Measurements from ENCODE around the gene ARHGEF4.

Gene ARHGEF4

DNA sequence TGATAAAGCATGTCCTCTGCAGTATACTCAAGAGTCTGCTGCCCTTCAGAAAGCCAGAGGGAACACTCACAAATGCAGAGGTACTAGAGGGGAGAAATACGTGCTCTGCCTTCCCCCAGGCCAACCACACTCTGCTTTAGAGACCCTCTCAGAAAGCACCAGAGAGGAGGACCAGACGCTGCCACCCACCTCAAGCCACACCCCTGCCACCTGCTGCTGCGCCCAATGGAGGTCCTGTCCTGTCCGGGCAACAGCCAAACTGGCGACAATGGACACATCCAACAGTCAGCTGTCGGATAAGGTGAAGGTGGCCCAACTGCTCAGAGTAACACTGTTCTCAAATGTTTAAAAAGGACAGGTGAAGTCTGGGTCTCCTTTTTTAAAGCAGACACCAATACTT is 211.9 kb downstream of the ARHGEF4 start:
- Histone ChIP-seq H3K4me1 (ENCODE audit: control insufficient read depth, insufficient read depth, low read length) (no peaks in the 10 kb centered on the region), H3K4me3 (ENCODE audit: insufficient read depth, low read depth, low read length) (no peak overlapping the region), H3K27me3 (ENCODE audit: control insufficient read depth, insufficient read depth, low read length, poor library complexity, severe bottlenecking) (no peaks in the 10 kb centered on the region), H3K9me3 (ENCODE audit: control insufficient read depth, low read length) (no peaks in the 10 kb centered on the region), H3K36me3 (ENCODE audit: control insufficient read depth, insufficient read depth, low read length) (peaks cover 24% of the 10 kb centered on the region), H3K27ac (ENCODE audit: insufficient read depth, low read depth, low read length, poor library complexity, severe bottlenecking) (no peak overlapping the region)
- WGBS, 2 experiments = 87 to 92% methylated on average over 6 of the region's 6 CpGs

DNA sequence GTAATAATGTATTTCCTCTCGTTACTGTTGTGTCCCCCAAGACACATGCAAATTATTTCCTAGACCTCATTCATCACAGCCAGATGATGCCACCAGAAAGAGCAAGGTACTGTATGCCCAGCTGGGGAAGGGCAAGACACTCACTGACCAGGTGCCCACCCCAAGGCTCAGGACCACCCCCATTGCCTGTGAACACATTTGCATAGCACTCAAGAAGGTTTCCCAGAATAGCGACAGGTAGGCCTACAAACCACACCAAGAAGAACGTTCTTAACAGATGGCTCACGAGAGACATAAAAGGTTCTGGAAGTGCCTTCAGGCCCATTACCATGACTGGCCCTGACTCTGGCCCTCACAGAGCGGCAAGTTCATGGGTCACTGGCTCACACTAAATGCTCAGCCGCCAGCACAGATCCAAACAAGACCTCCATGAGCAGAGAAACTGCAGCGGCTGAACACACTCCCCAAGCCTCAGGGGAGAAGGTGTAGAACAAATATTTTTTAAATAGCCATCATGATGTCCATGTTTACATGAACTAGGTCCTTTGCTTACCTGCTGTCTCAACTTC is 212.5 kb downstream of the ARHGEF4 start:
- Histone ChIP-seq H3K9me3 (ENCODE audit: control insufficient read depth, low read length) (no peaks in the 10 kb centered on the region), H3K4me3 (ENCODE audit: insufficient read depth, low read depth, low read length) (no peak overlapping the region), H3K36me3 (ENCODE audit: control insufficient read depth, insufficient read depth, low read length) (peaks cover 24% of the 10 kb centered on the region), H3K27me3 (ENCODE audit: control insufficient read depth, insufficient read depth, low read length, poor library complexity, severe bottlenecking) (no peaks in the 10 kb centered on the region), H3K4me1 (ENCODE audit: control insufficient read depth, insufficient read depth, low read length) (no peaks in the 10 kb centered on the region), H3K27ac (ENCODE audit: insufficient read depth, low read depth, low read length, poor library complexity, severe bottlenecking) (no peak overlapping the region)
- WGBS, 2 experiments = 94 to 95% methylated on average over 7 of the region's 7 CpGs

DNA sequence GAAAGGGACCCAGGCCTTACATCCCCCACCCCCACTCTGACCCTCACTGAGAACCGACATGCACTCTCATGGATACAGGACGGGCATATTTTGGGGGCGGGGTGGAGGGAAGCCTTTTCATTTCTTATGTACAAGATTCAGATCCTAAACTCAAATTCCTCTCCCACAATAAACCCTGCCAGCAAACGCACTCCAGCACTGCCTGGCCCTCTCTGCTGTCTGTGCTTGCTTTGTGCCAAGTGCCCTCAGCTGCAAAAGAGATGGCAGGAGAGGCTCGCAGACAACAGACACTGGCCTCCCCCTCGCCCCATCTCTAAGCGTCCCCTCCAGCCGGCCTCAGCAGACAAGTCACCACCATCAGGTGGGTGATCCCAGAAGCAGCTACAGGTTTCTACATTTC is 214.2 kb downstream of the ARHGEF4 start:
- no peak overlapping the region for H3K4me3 ChIP-seq (ENCODE audit: insufficient read depth, low read depth, low read length)
- no peaks in the 10 kb centered on the region for H3K4me1 ChIP-seq (ENCODE audit: control insufficient read depth, insufficient read depth, low read length)
- H3K27ac ChIP-seq (ENCODE audit: insufficient read depth, low read depth, low read length, poor library complexity, severe bottlenecking) = no peak overlapping the region
- H3K36me3 ChIP-seq (ENCODE audit: control insufficient read depth, insufficient read depth, low read length) = peaks cover 36% of the 10 kb centered on the region
- WGBS, 2 experiments = 94 to 96% methylated on average over 8 of the region's 8 CpGs
- no peaks in the 10 kb centered on the region for H3K27me3 ChIP-seq (ENCODE audit: control insufficient read depth, insufficient read depth, low read length, poor library complexity, severe bottlenecking)
- no peaks in the 10 kb centered on the region for H3K9me3 ChIP-seq (ENCODE audit: control insufficient read depth, low read length)

DNA sequence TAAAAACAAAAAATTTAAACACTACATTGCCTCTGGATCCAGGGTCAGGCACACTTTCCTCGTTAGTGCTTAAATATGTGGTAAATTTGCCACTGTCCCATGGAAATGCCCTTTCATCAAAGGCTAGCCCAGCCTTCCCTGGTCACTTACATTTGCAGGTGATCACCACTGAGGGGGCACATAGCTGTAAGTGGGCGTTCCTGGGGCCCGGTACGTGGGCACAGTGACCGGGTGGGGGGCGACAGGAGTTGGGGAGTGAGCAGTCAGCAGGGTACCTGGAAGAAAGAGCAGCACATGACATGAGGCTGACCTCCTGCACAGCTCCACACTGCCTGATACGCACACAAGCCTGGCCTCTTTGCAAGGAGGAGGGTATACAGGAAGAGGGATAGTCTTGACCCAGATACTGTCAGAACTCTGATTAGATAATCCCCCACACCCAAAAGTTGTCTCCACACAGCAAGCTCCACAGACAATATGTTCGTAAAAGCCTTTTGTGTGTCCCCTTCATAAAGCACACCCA is 216.1 kb downstream of the ARHGEF4 start:
- H3K4me1 ChIP-seq (ENCODE audit: control insufficient read depth, insufficient read depth, low read length) = no peaks in the 10 kb centered on the region
- H3K4me3 ChIP-seq (ENCODE audit: insufficient read depth, low read depth, low read length) = no peak overlapping the region
- 94 to 98% methylated on average over 8 of the region's 8 CpGs for WGBS, 2 experiments
- H3K9me3 ChIP-seq (ENCODE audit: control insufficient read depth, low read length) = no peaks in the 10 kb centered on the region
- H3K27ac ChIP-seq (ENCODE audit: insufficient read depth, low read depth, low read length, poor library complexity, severe bottlenecking) = no peak overlapping the region
- H3K36me3 ChIP-seq (ENCODE audit: control insufficient read depth, insufficient read depth, low read length) = peaks cover 36% of the 10 kb centered on the region
- no peaks in the 10 kb centered on the region for H3K27me3 ChIP-seq (ENCODE audit: control insufficient read depth, insufficient read depth, low read length, poor library complexity, severe bottlenecking)

DNA sequence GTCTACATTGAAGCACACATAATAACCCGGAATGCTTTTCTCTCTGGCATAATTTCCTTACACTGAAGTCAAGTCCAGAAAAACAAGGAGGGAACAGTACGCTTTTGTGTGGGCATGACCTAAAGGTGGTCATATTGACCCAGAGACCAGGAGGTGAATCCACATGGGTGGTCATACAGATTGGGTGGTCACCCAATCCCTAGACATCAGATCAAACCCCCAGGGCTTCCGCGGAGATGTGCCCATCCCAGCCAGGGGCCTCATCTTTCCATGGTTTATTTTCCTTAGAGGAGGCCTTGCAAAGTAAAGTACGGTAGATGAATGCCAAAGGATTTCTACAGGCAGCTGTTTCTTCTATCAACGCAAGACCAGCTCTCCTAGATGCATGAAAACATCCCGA is 217.8 kb downstream of the ARHGEF4 start:
- no peak overlapping the region for H3K27ac ChIP-seq (ENCODE audit: insufficient read depth, low read depth, low read length, poor library complexity, severe bottlenecking)
- peaks cover 35% of the 10 kb centered on the region for H3K36me3 ChIP-seq (ENCODE audit: control insufficient read depth, insufficient read depth, low read length)
- H3K4me3 ChIP-seq (ENCODE audit: insufficient read depth, low read depth, low read length) = no peak overlapping the region
- 96 to 97% methylated on average over 7 of the region's 7 CpGs for whole genome bisulfite sequencing, 2 experiments
- no peaks in the 10 kb centered on the region for H3K27me3 ChIP-seq (ENCODE audit: control insufficient read depth, insufficient read depth, low read length, poor library complexity, severe bottlenecking)
- no peaks in the 10 kb centered on the region for H3K9me3 ChIP-seq (ENCODE audit: control insufficient read depth, low read length)
- H3K4me1 ChIP-seq (ENCODE audit: control insufficient read depth, insufficient read depth, low read length) = no peaks in the 10 kb centered on the region

DNA sequence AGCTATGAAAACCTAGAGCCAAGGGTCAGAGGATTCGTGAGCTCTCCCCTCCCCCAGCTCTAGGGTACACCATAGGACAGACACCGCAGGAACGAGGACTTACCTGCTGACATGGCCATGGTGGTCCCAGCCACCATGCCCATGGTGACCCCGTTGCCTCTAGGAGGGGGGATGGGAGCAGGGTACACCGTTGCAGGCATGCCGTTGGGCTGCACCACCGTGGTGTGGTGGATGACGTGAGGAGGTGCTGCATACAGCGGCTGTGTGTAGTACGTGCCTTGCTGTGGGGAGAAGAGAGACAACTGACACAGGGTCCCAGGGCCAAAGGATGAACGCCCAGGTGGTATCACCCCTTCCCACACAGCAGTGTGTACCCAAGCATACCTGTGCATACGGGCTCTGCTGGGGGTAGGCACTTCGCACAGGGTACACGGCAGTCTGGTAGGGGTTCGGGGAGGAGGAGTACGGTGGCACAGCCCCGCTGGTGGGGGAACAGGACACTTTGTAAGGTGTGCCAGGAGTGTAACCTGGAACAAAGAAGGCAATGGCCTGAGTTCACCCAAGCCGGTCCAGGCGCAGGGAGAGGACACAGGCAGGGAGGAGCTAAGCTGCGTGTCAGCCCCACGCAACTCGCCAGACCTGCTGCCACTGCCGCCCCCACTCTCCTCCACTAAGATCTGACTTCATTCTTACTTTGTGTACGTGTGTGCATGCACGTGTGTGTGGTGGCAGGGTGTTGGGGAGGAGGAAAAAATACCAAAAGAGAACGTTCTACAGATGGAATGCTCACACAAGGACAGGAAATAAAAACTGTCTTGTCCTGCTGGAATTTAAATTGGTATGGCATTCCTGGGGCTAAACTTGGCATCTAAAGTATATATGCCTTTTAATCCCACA is 218.7 kb downstream of the ARHGEF4 start:
- peaks cover 27% of the 10 kb centered on the region for H3K36me3 ChIP-seq (ENCODE audit: control insufficient read depth, insufficient read depth, low read length)
- H3K27me3 ChIP-seq (ENCODE audit: control insufficient read depth, insufficient read depth, low read length, poor library complexity, severe bottlenecking) = no peaks in the 10 kb centered on the region
- 95% methylated on average over 26 of the region's 26 CpGs for WGBS, 2 experiments
- no peaks in the 10 kb centered on the region for H3K4me1 ChIP-seq (ENCODE audit: control insufficient read depth, insufficient read depth, low read length)
- no peak overlapping the region for H3K27ac ChIP-seq (ENCODE audit: insufficient read depth, low read depth, low read length, poor library complexity, severe bottlenecking)
- no peak overlapping the region for H3K4me3 ChIP-seq (ENCODE audit: insufficient read depth, low read depth, low read length)
- H3K9me3 ChIP-seq (ENCODE audit: control insufficient read depth, low read length) = no peaks in the 10 kb centered on the region

DNA sequence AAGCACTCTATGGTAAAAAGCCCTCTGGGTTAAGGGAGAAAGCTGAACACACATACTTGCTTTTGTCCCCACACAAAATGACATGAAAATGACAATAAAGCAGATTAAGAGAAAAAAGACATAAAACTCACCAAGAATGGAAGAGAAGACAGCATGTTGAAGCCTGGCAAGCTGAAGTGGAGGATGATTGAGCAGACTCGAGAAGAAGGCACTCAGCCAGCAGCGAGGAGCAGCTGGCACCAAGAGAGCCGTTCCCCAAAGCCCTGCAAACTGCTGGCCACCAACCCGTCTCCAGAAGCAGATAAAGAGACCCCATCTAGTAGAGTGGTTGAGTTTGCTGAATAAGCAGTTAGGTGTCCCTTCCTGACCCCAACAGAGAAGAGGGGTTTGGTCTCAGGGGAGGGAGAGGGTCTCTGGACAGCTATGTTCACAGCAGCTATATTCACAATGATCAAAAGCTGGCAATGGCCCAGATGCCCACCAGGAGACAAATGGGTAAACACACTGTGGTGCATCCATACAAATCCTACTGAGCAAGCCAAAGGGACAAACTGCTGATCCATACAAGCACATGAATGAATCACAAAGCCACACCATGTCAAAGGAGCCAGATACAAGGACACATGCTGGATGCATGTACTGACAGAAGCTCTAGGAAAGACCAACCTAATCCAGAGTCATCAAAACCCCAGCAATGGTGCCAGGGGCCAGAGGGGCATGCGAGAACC is 219.7 kb downstream of the ARHGEF4 start:
- H3K4me1 ChIP-seq (ENCODE audit: control insufficient read depth, insufficient read depth, low read length) = no peaks in the 10 kb centered on the region
- no peaks in the 10 kb centered on the region for H3K9me3 ChIP-seq (ENCODE audit: control insufficient read depth, low read length)
- H3K27ac ChIP-seq (ENCODE audit: insufficient read depth, low read depth, low read length, poor library complexity, severe bottlenecking) = no peak overlapping the region
- no peaks in the 10 kb centered on the region for H3K27me3 ChIP-seq (ENCODE audit: control insufficient read depth, insufficient read depth, low read length, poor library complexity, severe bottlenecking)
- 90 to 92% methylated on average over 5 of the region's 5 CpGs for WGBS, 2 experiments
- H3K36me3 ChIP-seq (ENCODE audit: control insufficient read depth, insufficient read depth, low read length) = peaks cover 26% of the 10 kb centered on the region
- H3K4me3 ChIP-seq (ENCODE audit: insufficient read depth, low read depth, low read length) = no peak overlapping the region

DNA sequence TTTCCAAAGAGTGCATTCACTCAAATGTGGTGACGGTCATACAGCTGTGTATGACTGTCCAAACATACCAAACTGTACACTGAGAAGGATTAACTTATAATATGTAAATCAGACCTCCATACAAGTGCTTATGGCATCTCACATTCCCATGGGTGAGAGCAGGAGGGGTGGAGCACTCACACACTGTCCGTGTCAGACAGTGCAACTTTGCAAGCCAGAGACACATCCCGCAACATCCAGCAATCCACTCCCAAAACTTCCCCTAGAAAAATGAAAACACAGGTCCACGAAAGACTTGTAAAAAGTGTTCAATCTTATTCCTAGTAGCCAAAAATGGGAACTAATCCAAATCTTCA is 220.2 kb downstream of the ARHGEF4 start:
- Histone ChIP-seq H3K36me3 (ENCODE audit: control insufficient read depth, insufficient read depth, low read length) (peaks cover 21% of the 10 kb centered on the region), H3K27me3 (ENCODE audit: control insufficient read depth, insufficient read depth, low read length, poor library complexity, severe bottlenecking) (no peaks in the 10 kb centered on the region), H3K4me1 (ENCODE audit: control insufficient read depth, insufficient read depth, low read length) (no peaks in the 10 kb centered on the region), H3K4me3 (ENCODE audit: insufficient read depth, low read depth, low read length) (no peak overlapping the region), H3K27ac (ENCODE audit: insufficient read depth, low read depth, low read length, poor library complexity, severe bottlenecking) (no peak overlapping the region), H3K9me3 (ENCODE audit: control insufficient read depth, low read length) (no peaks in the 10 kb centered on the region)
- WGBS, 2 experiments = 98 to 100% methylated on average over 4 of the region's 4 CpGs

DNA sequence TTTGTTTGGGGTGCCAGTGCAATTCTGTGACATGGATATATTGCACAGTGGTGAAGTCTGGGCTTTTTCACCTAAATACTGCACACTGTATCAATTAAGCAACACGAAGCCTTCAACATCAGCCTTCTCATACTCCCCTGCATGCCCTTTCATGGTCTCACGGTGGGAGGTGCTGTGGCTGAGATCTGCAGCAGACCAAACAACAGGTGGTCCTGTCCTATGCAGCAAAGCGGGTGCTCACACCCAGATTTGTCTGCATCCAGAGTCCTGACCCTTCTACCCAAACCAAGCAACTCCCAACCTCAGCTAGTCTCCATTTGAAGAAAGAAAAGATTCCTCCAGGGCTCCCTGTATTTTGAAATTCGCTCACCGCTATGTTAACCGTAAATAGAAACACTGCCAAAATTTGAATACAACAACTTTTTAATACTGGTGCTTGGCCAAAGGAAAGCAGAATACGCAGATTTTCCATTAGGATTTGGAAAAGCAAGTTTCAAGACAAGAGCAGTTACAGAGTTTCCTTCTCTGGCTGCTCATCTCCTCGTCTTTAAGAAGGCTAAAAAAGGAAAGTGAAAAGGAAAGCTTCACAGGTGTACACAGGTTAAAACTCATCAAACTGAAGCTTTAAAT is 221.6 kb downstream of the ARHGEF4 start:
- Histone ChIP-seq H3K36me3 (ENCODE audit: control insufficient read depth, insufficient read depth, low read length) (peaks cover 17% of the 10 kb centered on the region), H3K9me3 (ENCODE audit: control insufficient read depth, low read length) (no peaks in the 10 kb centered on the region), H3K27ac (ENCODE audit: insufficient read depth, low read depth, low read length, poor library complexity, severe bottlenecking) (no peak overlapping the region), H3K4me1 (ENCODE audit: control insufficient read depth, insufficient read depth, low read length) (no peaks in the 10 kb centered on the region), H3K27me3 (ENCODE audit: control insufficient read depth, insufficient read depth, low read length, poor library complexity, severe bottlenecking) (no peaks in the 10 kb centered on the region), H3K4me3 (ENCODE audit: insufficient read depth, low read depth, low read length) (no peak overlapping the region)
- WGBS, 2 experiments = 90 to 93% methylated on average over 8 of the region's 8 CpGs

DNA sequence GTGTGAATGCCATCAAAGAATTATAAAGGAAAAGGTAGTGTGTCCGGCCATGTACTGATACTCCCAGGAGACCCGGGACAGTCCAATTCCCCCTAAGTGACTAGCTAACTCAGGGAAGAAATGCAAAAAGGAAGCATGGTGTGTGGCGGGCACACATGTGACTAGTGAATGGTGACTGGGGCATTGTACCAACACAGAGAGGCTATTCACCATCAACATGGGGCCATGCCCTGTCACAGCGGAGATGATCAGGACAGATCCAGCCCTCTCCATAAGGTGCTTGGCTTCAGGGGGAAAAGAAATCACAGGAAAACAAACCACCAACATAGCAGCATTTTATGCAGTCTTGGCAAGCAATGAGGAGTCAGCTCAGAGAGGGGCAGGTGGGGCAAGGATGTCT is 222.2 kb downstream of the ARHGEF4 start:
- peaks cover 17% of the 10 kb centered on the region for H3K36me3 ChIP-seq (ENCODE audit: control insufficient read depth, insufficient read depth, low read length)
- no peaks in the 10 kb centered on the region for H3K27me3 ChIP-seq (ENCODE audit: control insufficient read depth, insufficient read depth, low read length, poor library complexity, severe bottlenecking)
- H3K4me1 ChIP-seq (ENCODE audit: control insufficient read depth, insufficient read depth, low read length) = no peaks in the 10 kb centered on the region
- H3K9me3 ChIP-seq (ENCODE audit: control insufficient read depth, low read length) = no peaks in the 10 kb centered on the region
- H3K4me3 ChIP-seq (ENCODE audit: insufficient read depth, low read depth, low read length) = no peak overlapping the region
- 86 to 96% methylated on average over 4 of the region's 4 CpGs for WGBS, 2 experiments
- no peak overlapping the region for H3K27ac ChIP-seq (ENCODE audit: insufficient read depth, low read depth, low read length, poor library complexity, severe bottlenecking)
